Breast epithelium (tissue), 3 donors: ENCODE results near the gene GAN.

Source experiments
- POLR2A ChIP-seq: fragments of 450-650 bp; IDR thresholded peaks from one replicate; pipeline ENCODE4 v1.6.1; 2016; ENCODE audit warnings: antibody characterized with exemption, mild to moderate bottlenecking, moderate library complexity
- POLR2AphosphoS5 ChIP-seq, 3 donors: sonication (generic); formaldehyde crosslinking; IDR thresholded peaks; one replicate each; pipeline ENCODE4 v1.6.1; 2017; ENCODE audit warnings: antibody characterized with exemption in 3 of 3
- TF ChIP-seq, protein P1 (sequence below), 3 donors: fragments of 450-650 bp; IDR thresholded peaks; one replicate each; pipeline ENCODE4 v1.5.1; 2016 to 2017; ENCODE audit warnings: antibody characterized with exemption in 3 of 3, mild to moderate bottlenecking in 3 of 3, moderate library complexity in 3 of 3

DNA sequence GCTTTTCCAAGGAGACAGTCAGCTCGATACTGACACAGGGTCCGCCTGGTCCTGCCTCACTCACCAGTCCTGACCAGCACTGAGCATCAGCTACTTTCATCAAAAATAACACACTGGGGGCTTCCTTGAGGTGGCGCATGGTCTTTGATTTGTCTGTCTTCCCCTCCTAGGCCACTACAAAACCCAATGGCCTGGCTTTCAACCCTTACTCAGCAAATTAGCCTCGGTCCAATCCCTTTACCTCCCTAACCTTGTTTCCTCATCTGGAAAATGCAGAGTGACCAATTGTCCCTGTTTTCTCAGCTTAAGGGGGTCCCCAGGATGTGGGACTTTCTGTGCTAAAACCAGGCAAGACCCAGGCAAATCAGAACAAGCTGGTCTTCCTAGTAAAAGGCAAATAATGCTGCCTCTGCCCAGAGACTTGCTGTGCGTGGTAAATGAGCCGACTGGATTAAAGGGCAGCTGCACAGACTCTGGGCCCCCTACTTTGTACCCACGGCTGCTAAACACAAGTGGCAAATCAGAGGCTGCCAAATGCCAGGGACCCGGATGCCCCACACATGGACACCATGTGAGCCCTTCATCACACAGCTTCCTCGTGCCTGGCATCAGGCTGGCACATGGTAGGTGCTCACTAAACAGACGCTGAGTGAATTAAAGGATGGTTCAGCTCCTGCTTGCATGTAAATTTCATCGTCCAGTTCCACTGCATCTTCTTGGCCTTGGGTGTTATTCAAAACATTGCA, 98.7 kb downstream of the GAN start:
- TF ChIP-seq POLR2A (no peak), POLR2AphosphoS5 (IDR thresholded peaks at IDR 0.05) (no peak)
- TF ChIP-seq, protein P1, sequence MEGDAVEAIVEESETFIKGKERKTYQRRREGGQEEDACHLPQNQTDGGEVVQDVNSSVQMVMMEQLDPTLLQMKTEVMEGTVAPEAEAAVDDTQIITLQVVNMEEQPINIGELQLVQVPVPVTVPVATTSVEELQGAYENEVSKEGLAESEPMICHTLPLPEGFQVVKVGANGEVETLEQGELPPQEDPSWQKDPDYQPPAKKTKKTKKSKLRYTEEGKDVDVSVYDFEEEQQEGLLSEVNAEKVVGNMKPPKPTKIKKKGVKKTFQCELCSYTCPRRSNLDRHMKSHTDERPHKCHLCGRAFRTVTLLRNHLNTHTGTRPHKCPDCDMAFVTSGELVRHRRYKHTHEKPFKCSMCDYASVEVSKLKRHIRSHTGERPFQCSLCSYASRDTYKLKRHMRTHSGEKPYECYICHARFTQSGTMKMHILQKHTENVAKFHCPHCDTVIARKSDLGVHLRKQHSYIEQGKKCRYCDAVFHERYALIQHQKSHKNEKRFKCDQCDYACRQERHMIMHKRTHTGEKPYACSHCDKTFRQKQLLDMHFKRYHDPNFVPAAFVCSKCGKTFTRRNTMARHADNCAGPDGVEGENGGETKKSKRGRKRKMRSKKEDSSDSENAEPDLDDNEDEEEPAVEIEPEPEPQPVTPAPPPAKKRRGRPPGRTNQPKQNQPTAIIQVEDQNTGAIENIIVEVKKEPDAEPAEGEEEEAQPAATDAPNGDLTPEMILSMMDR (IDR thresholded peaks at IDR 0.05) = no peak
